SU-DHL-6 (cell line): ENCODE measurements around the gene SGPP1.

ENCODE experiments used
- H2AFZ ChIP-seq: fragments of 200-600 bp; sonication (generic); 2 replicates; pipeline ENCODE4 v1.6.1; 2014; ENCODE audit warnings: low read depth, mild to moderate bottlenecking, moderate library complexity, mixed read lengths, antibody characterized with exemption, low read length; ENCODE audit not compliant: severe bottlenecking
- H3F3A ChIP-seq: fragments of 200-600 bp; shearing (Covaris generic); 2 replicates; pipeline ENCODE4 v1.6.0; 2016; ENCODE audit warnings: antibody characterized with exemption, mild to moderate bottlenecking; ENCODE audit not compliant: insufficient read depth
- H3K27ac ChIP-seq: fragments of 200-600 bp; sonication (generic); 2 replicates; pipeline ENCODE4 v1.5.1; 2016; ENCODE audit warnings: low read depth, mild to moderate bottlenecking, low read length, moderate library complexity, mixed read lengths
- H3K27me3 ChIP-seq: fragments of 200-600 bp; sonication (generic), shearing (Covaris generic); 2 replicates; pipeline ENCODE4 v1.6.0; 2014; ENCODE audit warnings: mild to moderate bottlenecking, low read length
- H3K36me3 ChIP-seq: fragments of 200-600 bp; sonication (generic); 2 replicates; pipeline ENCODE4 v1.6.1; 2014; ENCODE audit warnings: mild to moderate bottlenecking, low read length, mixed read lengths
- H3K4me2 ChIP-seq: fragments of 300-600, 200-600 bp; shearing (Covaris generic), sonication (generic); 2 replicates; pipeline ENCODE4 v1.6.0; 2014; ENCODE audit warnings: low read length, low read depth, mild to moderate bottlenecking; ENCODE audit not compliant: poor library complexity, severe bottlenecking
- H3K4me3 ChIP-seq: fragments of 200-600 bp; sonication (generic); 2 replicates; pipeline ENCODE4 v1.5.1; 2014; ENCODE audit warnings: antibody characterized with exemption, low read length, mild to moderate bottlenecking, mixed read lengths; ENCODE audit not compliant: insufficient read depth, poor library complexity, severe bottlenecking
- H3K79me2 ChIP-seq: fragments of 200-600 bp; sonication (generic); 2 replicates; pipeline ENCODE4 v1.6.1; 2014; ENCODE audit warnings: mild to moderate bottlenecking, low read length, moderate library complexity; ENCODE audit not compliant: insufficient read depth
- H3K9ac ChIP-seq: fragments of 200-600 bp; sonication (generic); 2 replicates; pipeline ENCODE4 v1.7.0; 2014; ENCODE audit warnings: mild to moderate bottlenecking, low read length
- H3K9me2 ChIP-seq: fragments of 200-600 bp; sonication (generic); replicated peaks from 2 replicates; pipeline ENCODE4 v1.6.1; 2014; ENCODE audit warnings: low read length; ENCODE audit not compliant: insufficient read depth
- H3K9me3 ChIP-seq: fragments of 200-600 bp; sonication (generic); 2 replicates; pipeline ENCODE4 v1.6.1; 2014; ENCODE audit warnings: low read length, mixed read lengths; ENCODE audit not compliant: insufficient read depth
- H4K20me1 ChIP-seq: fragments of 200-600 bp; sonication (generic); 2 replicates; pipeline ENCODE4 v1.6.1; 2014; ENCODE audit warnings: low read depth, mild to moderate bottlenecking, antibody characterized with exemption, low read length, moderate library complexity, mixed read lengths
- EZH2phosphoT487 ChIP-seq: fragments of 200-600 bp; sonication (generic), shearing (Covaris generic); conservative IDR thresholded peaks from 2 replicates; pipeline ENCODE4 v1.6.1; 2018; ENCODE audit warnings: mild to moderate bottlenecking, antibody characterized with exemption, low read length, moderate library complexity, mixed read lengths
- TF ChIP-seq, protein P1 (sequence below): fragments of 200-600 bp; sonication (generic); IDR thresholded peaks from one replicate; pipeline ENCODE4 v1.5.1; 2017; ENCODE audit warnings: antibody characterized with exemption, mild to moderate bottlenecking, low read length, moderate library complexity; ENCODE audit not compliant: insufficient read depth, poor library complexity, severe bottlenecking

Gene SGPP1

DNA sequence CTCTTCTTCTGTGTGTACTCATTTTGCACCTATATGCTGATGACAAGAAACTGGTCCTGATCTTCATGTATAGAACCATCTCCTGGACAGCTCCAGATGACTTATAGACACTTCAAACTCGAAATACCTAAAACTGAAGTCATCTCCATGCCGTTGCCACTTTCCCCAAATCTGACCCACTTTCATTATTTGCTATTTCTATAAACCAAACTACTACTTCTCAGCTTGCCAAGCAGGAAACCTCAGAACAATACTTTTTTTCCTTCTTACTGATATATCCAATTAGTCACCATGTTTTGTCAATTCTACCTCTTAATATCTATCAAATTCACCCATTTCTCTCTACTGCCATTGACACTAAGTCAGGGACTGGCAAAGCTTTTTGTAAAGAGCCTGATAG lies 14.8 kb downstream of the SGPP1 start:
- Histone ChIP-seq H3K36me3 (peaks cover 10% of the 10 kb centered on the region), H3F3A (peaks cover 22% of the 10 kb centered on the region), H3K9ac (no peak overlapping the region), H3K4me2 (no peak overlapping the region), H3K9me3 (peaks cover 11% of the 10 kb centered on the region; the same call in 1 of the 2 replicates), H3K27me3 (no peaks in the 10 kb centered on the region), H3K9me2 (no peaks in the 10 kb centered on the region), H2AFZ (no peak overlapping the region), H4K20me1 (no peaks in the 10 kb centered on the region), H3K27ac (peak overlapping the region; percentile 24; the same call in 1 of the 2 replicates), H3K4me3 (no peak overlapping the region), H3K79me2 (peaks cover 95% of the 10 kb centered on the region)
- TF ChIP-seq EZH2phosphoT487: no peak
- TF ChIP-seq, protein P1, sequence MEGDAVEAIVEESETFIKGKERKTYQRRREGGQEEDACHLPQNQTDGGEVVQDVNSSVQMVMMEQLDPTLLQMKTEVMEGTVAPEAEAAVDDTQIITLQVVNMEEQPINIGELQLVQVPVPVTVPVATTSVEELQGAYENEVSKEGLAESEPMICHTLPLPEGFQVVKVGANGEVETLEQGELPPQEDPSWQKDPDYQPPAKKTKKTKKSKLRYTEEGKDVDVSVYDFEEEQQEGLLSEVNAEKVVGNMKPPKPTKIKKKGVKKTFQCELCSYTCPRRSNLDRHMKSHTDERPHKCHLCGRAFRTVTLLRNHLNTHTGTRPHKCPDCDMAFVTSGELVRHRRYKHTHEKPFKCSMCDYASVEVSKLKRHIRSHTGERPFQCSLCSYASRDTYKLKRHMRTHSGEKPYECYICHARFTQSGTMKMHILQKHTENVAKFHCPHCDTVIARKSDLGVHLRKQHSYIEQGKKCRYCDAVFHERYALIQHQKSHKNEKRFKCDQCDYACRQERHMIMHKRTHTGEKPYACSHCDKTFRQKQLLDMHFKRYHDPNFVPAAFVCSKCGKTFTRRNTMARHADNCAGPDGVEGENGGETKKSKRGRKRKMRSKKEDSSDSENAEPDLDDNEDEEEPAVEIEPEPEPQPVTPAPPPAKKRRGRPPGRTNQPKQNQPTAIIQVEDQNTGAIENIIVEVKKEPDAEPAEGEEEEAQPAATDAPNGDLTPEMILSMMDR: no peak

DNA sequence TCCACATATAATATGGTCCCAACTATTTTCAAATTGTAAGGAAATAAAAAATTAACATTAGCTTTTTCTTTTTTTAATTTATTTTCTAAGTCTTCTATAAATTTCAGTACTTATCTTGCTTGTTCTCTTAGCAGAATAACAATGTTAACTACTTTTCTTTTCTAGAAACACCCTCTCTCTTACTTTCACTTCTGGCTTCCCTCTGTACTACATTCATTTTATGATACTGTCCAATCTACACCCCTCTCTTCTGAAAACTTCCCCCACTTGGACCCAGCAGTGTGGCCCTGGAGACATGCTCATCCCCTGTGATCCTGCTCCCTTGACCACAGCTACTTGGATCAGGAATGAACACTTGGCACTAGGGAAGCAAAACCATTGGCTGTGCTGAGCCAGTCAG lies 15.7 kb downstream of the SGPP1 start:
- TF ChIP-seq, protein P1: no peak
- TF ChIP-seq EZH2phosphoT487: no peak
- no peaks in the 10 kb centered on the region for H3K27me3 ChIP-seq
- peak overlapping the region; percentile 41; the same call in 1 of the 2 replicates for H3K27ac ChIP-seq
- H3K9ac ChIP-seq: no peak overlapping the region
- peaks cover 95% of the 10 kb centered on the region for H3K79me2 ChIP-seq
- H3F3A ChIP-seq: peaks cover 25% of the 10 kb centered on the region
- no peak overlapping the region for H3K4me3 ChIP-seq
- H3K9me2 ChIP-seq: no peaks in the 10 kb centered on the region
- H3K4me2 ChIP-seq: peak overlapping the region; percentile 45
- no peak overlapping the region for H2AFZ ChIP-seq
- H3K36me3 ChIP-seq: peaks cover 2% of the 10 kb centered on the region
- H4K20me1 ChIP-seq: no peaks in the 10 kb centered on the region
- 0 out of 2 replicates have a peak, but pooled peaks cover 1% of the 10 kb centered on the region for H3K9me3 ChIP-seq

DNA sequence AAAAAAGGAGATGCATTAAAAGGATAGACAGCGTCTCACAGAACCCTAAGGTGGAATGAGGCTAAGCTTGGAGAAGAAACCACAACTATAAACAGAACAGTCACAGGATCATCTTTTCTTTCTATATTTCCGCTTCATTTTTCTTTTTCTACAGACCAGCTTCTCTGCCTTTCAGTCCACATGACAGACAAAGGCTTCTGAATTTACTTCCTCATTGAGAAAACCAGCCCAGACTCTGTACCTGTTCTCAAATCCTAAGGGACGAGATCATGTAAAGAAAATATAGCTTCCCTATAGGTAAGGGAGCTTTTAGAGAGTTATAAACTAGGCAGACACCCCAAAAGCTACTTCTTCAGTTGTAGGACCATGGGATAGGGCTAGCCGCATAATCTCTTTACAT lies 17.4 kb downstream of the SGPP1 start:
- no peak overlapping the region for H3K4me3 ChIP-seq
- no peaks in the 10 kb centered on the region for H3K36me3 ChIP-seq
- 0 out of 2 replicates have a peak overlapping the region, but pooled peaks have one; percentile 5 for H3K9ac ChIP-seq
- peaks cover 38% of the 10 kb centered on the region for H3F3A ChIP-seq
- no peaks in the 10 kb centered on the region for H3K9me2 ChIP-seq
- H3K27ac ChIP-seq: peak overlapping the region; percentile 34
- no peaks in the 10 kb centered on the region for H3K27me3 ChIP-seq
- H3K9me3 ChIP-seq: no peaks in the 10 kb centered on the region
- peaks cover 95% of the 10 kb centered on the region for H3K79me2 ChIP-seq
- no peak for TF ChIP-seq EZH2phosphoT487
- TF ChIP-seq, protein P1: no peak
- no peak overlapping the region for H2AFZ ChIP-seq
- H4K20me1 ChIP-seq: no peaks in the 10 kb centered on the region
- H3K4me2 ChIP-seq: peak overlapping the region; percentile 50

DNA sequence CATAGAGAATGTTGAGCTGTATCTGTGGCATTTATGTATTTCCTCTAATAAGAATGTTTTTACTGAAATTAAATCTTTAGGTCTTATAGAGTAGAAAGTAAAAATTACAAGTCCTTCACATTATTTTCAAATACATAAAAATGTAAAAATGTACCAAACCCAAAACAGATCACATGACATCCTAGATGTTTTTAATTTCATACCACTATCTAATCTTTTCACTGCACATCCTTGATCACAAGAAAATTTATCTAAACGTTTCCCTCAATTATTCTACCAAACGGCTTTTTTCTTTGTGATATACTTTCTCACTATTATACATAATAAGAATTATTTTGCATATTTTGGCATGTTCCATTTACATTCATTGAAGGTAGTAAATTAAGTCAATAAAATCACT lies 18.3 kb downstream of the SGPP1 start:
- peaks cover 39% of the 10 kb centered on the region for H3F3A ChIP-seq
- H3K9me2 ChIP-seq: no peaks in the 10 kb centered on the region
- no peak overlapping the region for H3K4me3 ChIP-seq
- no peaks in the 10 kb centered on the region for H4K20me1 ChIP-seq
- no peaks in the 10 kb centered on the region for H3K27me3 ChIP-seq
- TF ChIP-seq, protein P1: no peak
- no peak for TF ChIP-seq EZH2phosphoT487
- H3K79me2 ChIP-seq: peaks cover 95% of the 10 kb centered on the region
- H2AFZ ChIP-seq: no peak overlapping the region
- no peaks in the 10 kb centered on the region for H3K9me3 ChIP-seq
- H3K27ac ChIP-seq: 0 out of 2 replicates have a peak overlapping the region, but pooled peaks have one; percentile 6
- no peaks in the 10 kb centered on the region for H3K36me3 ChIP-seq
- no peak overlapping the region for H3K9ac ChIP-seq
- H3K4me2 ChIP-seq: peak overlapping the region; percentile 50
